ENCODE measurements around the gene OSBPL9. TPM values are rescaled to one million over a fixed set of nuclear protein-coding genes. Genes with fewer than 3 reads are reported as not detected.
A peak's percentile ranks its signal among the peaks of the same experiment; 100 is the strongest.
"Not testable (repeated sequence)": the region's sequence is repeated elsewhere in the genome, so short reads cannot be mapped to it uniquely, and the experiment has no call there.

Gene OSBPL9
- total and polyA plus RNA-seq, 4 donors, result 42.8 to 121 (median 78.8) TPM

GRCh38 chr1:51600529-51600928 is 16.4 kb upstream of the OSBPL9 start:
- intact Hi-C loops (cut with DNase I), result no loop called here
- no peak overlapping the region for H3K4me3 ChIP-seq (ENCODE audit: low read length in 2 of 2)
- WGBS, 2 donors, result 79 to 87% methylated on average over 2 of the region's 2 CpGs
- H3K9me3 ChIP-seq (ENCODE audit: control insufficient read depth, low read length), result no peaks in the 10 kb centered on the region
- no peaks in the 10 kb centered on the region for H3K4me1 ChIP-seq (ENCODE audit: control insufficient read depth in 1 of 2, insufficient read depth in 2 of 2, low read length in 2 of 2)
- no peaks in the 10 kb centered on the region for H3K36me3 ChIP-seq (ENCODE audit: control insufficient read depth in 1 of 2, insufficient read depth in 2 of 2, low read length in 1 of 2)
- no peak for DNase-seq
- H3K27me3 ChIP-seq (ENCODE audit: control insufficient read depth in 1 of 2, insufficient read depth in 2 of 2, low read length in 1 of 2), result no peaks in the 10 kb centered on the region
- ATAC-seq (ENCODE audit: low FRiP score), result no peak
- H3K27ac ChIP-seq (ENCODE audit: low read depth in 1 of 2, low read length in 2 of 2), result no peak overlapping the region

- Histone ChIP-seq H3K9me3 (ENCODE audit: control insufficient read depth, low read length) (no peaks in the 10 kb centered on the region), H3K4me3 (ENCODE audit: low read length in 2 of 2) (no peak overlapping the region), H3K27me3 (ENCODE audit: control insufficient read depth in 1 of 2, insufficient read depth in 2 of 2, low read length in 1 of 2) (no peaks in the 10 kb centered on the region), H3K27ac (ENCODE audit: low read depth in 1 of 2, low read length in 2 of 2) (no peak overlapping the region), H3K36me3 (ENCODE audit: control insufficient read depth in 1 of 2, insufficient read depth in 2 of 2, low read length in 1 of 2) (no peaks in the 10 kb centered on the region), H3K4me1 (ENCODE audit: control insufficient read depth in 1 of 2, insufficient read depth in 2 of 2, low read length in 2 of 2) (no peaks in the 10 kb centered on the region)
- intact Hi-C loops (cut with DNase I), result no loop called here
- ATAC-seq (ENCODE audit: low FRiP score) (no peak), DNase-seq (no peak)
- 83 to 84% methylated on average over 1 of the region's 1 CpG for WGBS, 2 donors
Measured at GRCh38 chr1:51600965-51601364, 15.9 kb upstream of the OSBPL9 start.

GRCh38 chr1:51605961-51606723 is 10.8 kb upstream of the OSBPL9 start:
- no peak for ATAC-seq (ENCODE audit: low FRiP score)

GRCh38 chr1:51607681-51608095 is 9.2 kb upstream of the OSBPL9 start:
- no peaks in the 10 kb centered on the region for H3K36me3 ChIP-seq (ENCODE audit: control insufficient read depth in 1 of 2, insufficient read depth in 2 of 2, low read length in 1 of 2)
- ATAC-seq (ENCODE audit: low FRiP score) (no peak), DNase-seq (no peak)
- H3K27me3 ChIP-seq (ENCODE audit: control insufficient read depth in 1 of 2, insufficient read depth in 2 of 2, low read length in 1 of 2), result no peaks in the 10 kb centered on the region
- H3K4me3 ChIP-seq (ENCODE audit: low read length in 2 of 2), result no peak overlapping the region
- H3K9me3 ChIP-seq (ENCODE audit: control insufficient read depth, low read length), result no peaks in the 10 kb centered on the region
- intact Hi-C loops (cut with DNase I), result no loop called here
- H3K4me1 ChIP-seq (ENCODE audit: control insufficient read depth in 1 of 2, insufficient read depth in 2 of 2, low read length in 2 of 2), result no peaks in the 10 kb centered on the region
- no peak overlapping the region for H3K27ac ChIP-seq (ENCODE audit: low read depth in 1 of 2, low read length in 2 of 2)
- 78 to 79% methylated on average over 6 of the region's 6 CpGs for WGBS, 2 donors

More at GRCh38 chr1:51605961-51606723, 10.8 kb upstream of the OSBPL9 start:
- Histone ChIP-seq H3K36me3 (ENCODE audit: control insufficient read depth in 1 of 2, insufficient read depth in 2 of 2, low read length in 1 of 2) (no peaks in the 10 kb centered on the region), H3K9me3 (ENCODE audit: control insufficient read depth, low read length) (no peaks in the 10 kb centered on the region), H3K27ac (ENCODE audit: low read depth in 1 of 2, low read length in 2 of 2) (no peak overlapping the region), H3K27me3 (ENCODE audit: control insufficient read depth in 1 of 2, insufficient read depth in 2 of 2, low read length in 1 of 2) (no peaks in the 10 kb centered on the region), H3K4me1 (ENCODE audit: control insufficient read depth in 1 of 2, insufficient read depth in 2 of 2, low read length in 2 of 2) (no peaks in the 10 kb centered on the region), H3K4me3 (ENCODE audit: low read length in 2 of 2) (no peak overlapping the region)
- no peak for DNase-seq
- intact Hi-C loops (cut with DNase I), result no loop called here
- WGBS, 2 donors, result 88 to 91% methylated on average over 5 of the region's 5 CpGs

- H3K27ac ChIP-seq (ENCODE audit: low read depth in 1 of 2, low read length in 2 of 2); H3K4me1 ChIP-seq (ENCODE audit: control insufficient read depth in 1 of 2, insufficient read depth in 2 of 2, low read length in 2 of 2); H3K36me3 ChIP-seq (ENCODE audit: control insufficient read depth in 1 of 2, insufficient read depth in 2 of 2, low read length in 1 of 2); DNase-seq; ATAC-seq (ENCODE audit: low FRiP score); H3K4me3 ChIP-seq (ENCODE audit: low read length in 2 of 2); H3K9me3 ChIP-seq (ENCODE audit: control insufficient read depth, low read length); intact Hi-C loops (cut with DNase I); H3K27me3 ChIP-seq (ENCODE audit: control insufficient read depth in 1 of 2, insufficient read depth in 2 of 2, low read length in 1 of 2): not testable (repeated sequence)
- 93 to 98% methylated on average over 6 of the region's 6 CpGs for WGBS, 2 donors
Measured at GRCh38 chr1:51610104-51610503, 6.8 kb upstream of the OSBPL9 start.

GRCh38 chr1:51610637-51611036 is 6.3 kb upstream of the OSBPL9 start:
- WGBS, 2 donors, result 4 to 15% methylated on average over 4 of the region's 4 CpGs
- Histone ChIP-seq H3K4me3 (ENCODE audit: low read length in 2 of 2) (no peak overlapping the region), H3K27ac (ENCODE audit: low read depth in 1 of 2, low read length in 2 of 2) (peak overlapping the region in 1 of 2 donors; percentile 17), H3K27me3 (ENCODE audit: control insufficient read depth in 1 of 2, insufficient read depth in 2 of 2, low read length in 1 of 2) (no peaks in the 10 kb centered on the region), H3K36me3 (ENCODE audit: control insufficient read depth in 1 of 2, insufficient read depth in 2 of 2, low read length in 1 of 2) (no peaks in the 10 kb centered on the region), H3K9me3 (ENCODE audit: control insufficient read depth, low read length) (no peaks in the 10 kb centered on the region), H3K4me1 (ENCODE audit: control insufficient read depth in 1 of 2, insufficient read depth in 2 of 2, low read length in 2 of 2) (no peaks in the 10 kb centered on the region)
- ATAC-seq (ENCODE audit: low FRiP score) (peak; percentile 15), DNase-seq (no peak)
- intact Hi-C loops (cut with DNase I), result no loop called here

GRCh38 chr1:51612447-51612961 is 4.4 kb upstream of the OSBPL9 start:
- Histone ChIP-seq H3K9me3 (ENCODE audit: control insufficient read depth, low read length) (no peaks in the 10 kb centered on the region), H3K27me3 (ENCODE audit: control insufficient read depth in 1 of 2, insufficient read depth in 2 of 2, low read length in 1 of 2) (no peaks in the 10 kb centered on the region), H3K4me3 (ENCODE audit: low read length in 2 of 2) (no peak overlapping the region), H3K27ac (ENCODE audit: low read depth in 1 of 2, low read length in 2 of 2) (no peak overlapping the region), H3K4me1 (ENCODE audit: control insufficient read depth in 1 of 2, insufficient read depth in 2 of 2, low read length in 2 of 2) (no peaks in the 10 kb centered on the region), H3K36me3 (ENCODE audit: control insufficient read depth in 1 of 2, insufficient read depth in 2 of 2, low read length in 1 of 2) (no peaks in the 10 kb centered on the region)
- intact Hi-C loops (cut with DNase I), result no loop called here
- WGBS, 2 donors, result 43 to 48% methylated on average over 2 of the region's 2 CpGs
- ATAC-seq (ENCODE audit: low FRiP score) (no peak), DNase-seq (no peak)

- Histone ChIP-seq H3K4me3 (ENCODE audit: low read length in 2 of 2) (no peak overlapping the region), H3K9me3 (ENCODE audit: control insufficient read depth, low read length) (no peaks in the 10 kb centered on the region), H3K36me3 (ENCODE audit: control insufficient read depth in 1 of 2, insufficient read depth in 2 of 2, low read length in 1 of 2) (no peaks in the 10 kb centered on the region), H3K27ac (ENCODE audit: low read depth in 1 of 2, low read length in 2 of 2) (no peak overlapping the region), H3K4me1 (ENCODE audit: control insufficient read depth in 1 of 2, insufficient read depth in 2 of 2, low read length in 2 of 2) (peaks cover 0 to 9% of the 10 kb centered on the region in 2 donors), H3K27me3 (ENCODE audit: control insufficient read depth in 1 of 2, insufficient read depth in 2 of 2, low read length in 1 of 2) (no peaks in the 10 kb centered on the region)
- DNase-seq (no peak), ATAC-seq (ENCODE audit: low FRiP score) (no peak)
- intact Hi-C loops (cut with DNase I), result loop anchor here (2.0 to 5.0 kb wide), 2 partner anchors 27 to 121 kb away; no protein-coding TSS in a partner anchor
- 93 to 94% methylated on average over 10 of the region's 10 CpGs for WGBS, 2 donors
Measured at GRCh38 chr1:51615780-51616291, 1.1 kb upstream of the OSBPL9 start.

- H3K4me3 ChIP-seq (ENCODE audit: low read length in 2 of 2), result peak overlapping the region; percentile 74 to 96
- no peak overlapping the region for H3K27ac ChIP-seq (ENCODE audit: low read depth in 1 of 2, low read length in 2 of 2)
- ATAC-seq (ENCODE audit: low FRiP score), result no peak
- H3K4me1 ChIP-seq (ENCODE audit: control insufficient read depth in 1 of 2, insufficient read depth in 2 of 2, low read length in 2 of 2), result peaks cover 2 to 12% of the 10 kb centered on the region in 2 donors
- no peaks in the 10 kb centered on the region for H3K27me3 ChIP-seq (ENCODE audit: control insufficient read depth in 1 of 2, insufficient read depth in 2 of 2, low read length in 1 of 2)
- intact Hi-C loops (cut with DNase I), result loop anchor here (2.0 to 5.0 kb wide), 2 partner anchors 26 to 121 kb away; no protein-coding TSS in a partner anchor
- WGBS, 2 donors, result 62 to 65% methylated on average over 4 of the region's 4 CpGs
- no peak for DNase-seq
- no peaks in the 10 kb centered on the region for H3K9me3 ChIP-seq (ENCODE audit: control insufficient read depth, low read length)
- H3K36me3 ChIP-seq (ENCODE audit: control insufficient read depth in 1 of 2, insufficient read depth in 2 of 2, low read length in 1 of 2), result no peaks in the 10 kb centered on the region
Measured at GRCh38 chr1:51616490-51616889, 402 bp upstream of the OSBPL9 start.
